Measurements from ENCODE around the gene SMYD2. TPM values are rescaled to one million over a fixed set of nuclear protein-coding genes. Genes with fewer than 3 reads are reported as not detected.

Gene SMYD2
- total RNA-seq, 8 experiments from 2014 or later: 5.9 to 102 (median 31.1) TPM

DNA sequence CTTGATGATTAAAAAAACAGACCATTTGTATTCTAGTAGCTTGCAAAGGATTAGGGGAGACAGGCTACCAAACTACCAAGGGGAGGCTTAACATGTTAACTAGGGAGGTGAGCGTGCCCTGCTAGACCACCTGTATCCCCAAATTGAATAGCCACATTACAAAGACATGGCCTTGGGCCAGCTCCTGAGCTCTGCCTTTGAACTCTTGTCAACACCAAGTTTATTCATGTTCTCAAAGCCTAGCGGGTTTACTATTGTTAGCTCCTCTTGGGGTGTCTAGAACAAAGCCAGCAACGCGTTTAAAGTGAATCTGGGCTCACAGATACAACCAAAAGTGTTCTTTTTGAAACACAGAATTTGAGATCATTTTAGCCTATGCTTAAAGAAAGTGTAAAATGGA, 36.3 kb downstream of the SMYD2 start:
- WGBS, 10 experiments: 0 to 100% (median 37%) methylated on average over 1 to 4 of the region's 4 CpGs; no CpG with 5 or more reads in 2 of the 10 experiments
- H3K4me3 ChIP-seq: no peak overlapping the region
- in situ Hi-C loops (cut with MboI; ENCODE audit: low pct_unique_long_range_greater_than_20kb in 2 of 9, low sequenced_read_pairs in 9 of 9, unreplicated experiment in 9 of 9): loop anchor here in 1 of 9 experiments (10.0 kb wide), 1 partner anchor 52 kb away; no protein-coding TSS in a partner anchor
- no peak for ATAC-seq (replicated peaks in 6 of 8)
- H3K4me1 ChIP-seq (replicated peaks in 1 of 2): peaks cover 13 to 37% of the 10 kb centered on the region in 2 donors
- no peak overlapping the region for H3K27ac ChIP-seq

GRCh38 chr1:214317734-214318133, 36.8 kb downstream of the SMYD2 start:
- Histone ChIP-seq H3K4me3 (no peak overlapping the region), H3K4me1 (replicated peaks in 1 of 2) (peaks cover 12 to 34% of the 10 kb centered on the region in 2 donors), H3K27ac (no peak overlapping the region)
- ATAC-seq (replicated peaks in 6 of 8): no peak
- WGBS, 10 experiments: 59 to 100% (median 82%) methylated on average over 1 to 5 of the region's 5 CpGs
- in situ Hi-C loops (cut with MboI; ENCODE audit: low pct_unique_long_range_greater_than_20kb in 2 of 9, low sequenced_read_pairs in 9 of 9, unreplicated experiment in 9 of 9): loop anchor here in 1 of 9 experiments (10.0 kb wide), 1 partner anchor 53 kb away; no protein-coding TSS in a partner anchor

- H3K4me3 ChIP-seq: no peak overlapping the region
- no peak overlapping the region for H3K27ac ChIP-seq
- H3K4me1 ChIP-seq (replicated peaks in 1 of 2): peaks cover 12 to 29% of the 10 kb centered on the region in 2 donors
- in situ Hi-C loops (cut with MboI; ENCODE audit: low pct_unique_long_range_greater_than_20kb in 2 of 9, low sequenced_read_pairs in 9 of 9, unreplicated experiment in 9 of 9): loop anchor here in 1 of 9 experiments (10.0 kb wide), 1 partner anchor 54 kb away; no protein-coding TSS in a partner anchor
- WGBS, 10 experiments: 27 to 80% (median 52%) methylated on average over 1 to 6 of the region's 6 CpGs; no CpG with 5 or more reads in 1 of the 10 experiments
- ATAC-seq (replicated peaks in 6 of 8): peak in 2 of 8 experiments; percentile 49 to 53
These were observed 37.4 kb downstream of the SMYD2 start for GRCh38 chr1:214318356-214318755.

DNA sequence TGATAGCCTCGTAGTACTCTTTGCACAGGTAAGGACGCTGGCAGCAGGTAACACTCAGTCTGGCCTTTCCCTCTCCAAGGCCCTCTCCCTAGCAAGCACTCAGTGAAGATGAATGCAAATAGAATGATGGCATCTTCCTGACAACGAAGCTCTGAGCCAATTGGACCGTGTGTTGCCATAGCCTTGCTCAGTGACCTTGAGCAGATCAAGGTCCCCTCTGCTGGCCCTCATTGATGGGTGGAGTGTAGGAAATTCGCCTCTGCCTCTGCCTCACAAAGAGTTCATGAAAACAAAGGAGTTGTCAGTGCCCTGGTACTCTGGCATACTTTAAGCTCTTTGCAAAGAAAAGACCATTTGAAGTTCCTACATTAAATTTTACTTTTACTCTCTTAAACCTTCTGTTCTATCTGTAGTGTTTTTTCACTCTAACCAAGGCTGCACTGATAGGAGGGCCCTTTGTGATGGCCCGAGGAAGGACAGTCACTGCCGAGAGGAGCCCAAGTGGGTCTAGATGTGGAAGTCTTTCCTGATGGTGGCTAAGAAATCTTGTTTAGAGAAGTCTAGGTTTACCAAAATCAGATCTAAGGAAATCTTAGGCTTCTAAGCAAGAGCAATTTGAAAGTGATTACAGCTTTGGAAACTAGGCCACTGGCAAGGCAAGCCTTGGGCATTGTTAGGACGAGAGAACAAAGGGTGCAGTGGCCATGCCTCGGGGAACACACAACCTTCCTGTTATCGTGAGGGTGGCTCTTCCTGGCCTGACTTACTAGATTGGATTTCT, 38.2 kb downstream of the SMYD2 start:
- Histone ChIP-seq H3K27ac (no peak overlapping the region), H3K4me1 (replicated peaks in 1 of 2) (peaks cover 10 to 25% of the 10 kb centered on the region in 2 donors), H3K4me3 (no peak overlapping the region)
- peak in 4 of 8 experiments; percentile 28 to 94 (median 84) for ATAC-seq (replicated peaks in 6 of 8)
- WGBS, 10 experiments: 20 to 100% (median 86%) methylated on average over 1 to 8 of the region's 10 CpGs; no CpG with 5 or more reads in 1 of the 10 experiments
- in situ Hi-C loops (cut with MboI; ENCODE audit: low pct_unique_long_range_greater_than_20kb in 2 of 9, low sequenced_read_pairs in 9 of 9, unreplicated experiment in 9 of 9): loop anchor here in 1 of 9 experiments (10.0 kb wide), 1 partner anchor 54 kb away; no protein-coding TSS in a partner anchor

GRCh38 chr1:214319938-214320337, 39.0 kb downstream of the SMYD2 start:
- Histone ChIP-seq H3K27ac (no peak overlapping the region), H3K4me3 (no peak overlapping the region), H3K4me1 (replicated peaks in 1 of 2) (peaks cover 6 to 25% of the 10 kb centered on the region in 2 donors)
- WGBS, 10 experiments: 75 to 95% (median 91%) methylated on average over 4 to 5 of the region's 5 CpGs
- no peak for ATAC-seq (replicated peaks in 6 of 8)
- in situ Hi-C loops (cut with MboI; ENCODE audit: low pct_unique_long_range_greater_than_20kb in 2 of 9, low sequenced_read_pairs in 9 of 9, unreplicated experiment in 9 of 9): loop anchor here in 2 of 9 experiments (10.0 kb wide), 2 partner anchors 55 to 105 kb away; no protein-coding TSS in a partner anchor

DNA sequence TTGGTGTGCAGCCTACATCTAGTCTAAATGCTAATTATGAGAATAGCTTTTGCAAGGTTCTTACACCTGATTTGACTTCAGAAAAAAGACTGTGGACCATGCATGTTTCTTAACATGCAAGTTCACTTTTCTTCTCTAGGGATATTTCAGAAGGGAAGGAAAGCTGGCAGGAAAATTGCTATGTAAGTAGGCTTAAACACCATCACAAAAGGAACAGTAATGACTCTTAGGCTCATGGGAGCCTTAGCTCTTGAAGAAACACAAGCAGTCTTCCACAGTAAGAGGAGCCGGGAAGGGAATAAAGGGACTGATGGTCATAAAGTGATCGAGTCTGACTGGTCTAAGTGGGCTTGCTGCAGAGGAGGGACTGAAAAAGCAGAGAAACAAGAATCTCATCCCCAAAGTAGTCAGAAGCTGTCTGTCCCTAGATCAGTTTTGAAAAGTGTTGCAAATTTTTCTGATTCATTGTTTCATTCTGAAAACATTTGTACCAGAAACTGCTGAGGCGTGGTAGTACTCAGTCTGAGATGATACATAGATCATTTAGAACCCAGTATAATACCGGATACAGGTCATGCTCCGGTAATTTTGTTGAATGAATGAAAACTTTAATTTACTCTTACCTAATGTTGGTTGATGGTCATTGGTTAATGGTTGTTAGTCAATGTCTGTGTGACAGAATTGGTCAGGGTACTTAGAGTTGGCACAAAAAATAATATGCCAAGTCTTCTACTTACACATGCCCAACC, 40.9 kb downstream of the SMYD2 start:
- Histone ChIP-seq H3K27ac (no peak overlapping the region), H3K4me1 (replicated peaks in 1 of 2) (peaks cover 6 to 25% of the 10 kb centered on the region in 2 donors), H3K4me3 (no peak overlapping the region)
- in situ Hi-C loops (cut with MboI; ENCODE audit: low pct_unique_long_range_greater_than_20kb in 2 of 9, low sequenced_read_pairs in 9 of 9, unreplicated experiment in 9 of 9): loop anchor here in 2 of 9 experiments (10.0 kb wide), 1 partner anchor 107 kb away; no protein-coding TSS in a partner anchor
- WGBS, 10 experiments: 48 to 100% (median 73%) methylated on average over 1 to 5 of the region's 5 CpGs; no CpG with 5 or more reads in 1 of the 10 experiments
- no peak for ATAC-seq (replicated peaks in 6 of 8)

DNA sequence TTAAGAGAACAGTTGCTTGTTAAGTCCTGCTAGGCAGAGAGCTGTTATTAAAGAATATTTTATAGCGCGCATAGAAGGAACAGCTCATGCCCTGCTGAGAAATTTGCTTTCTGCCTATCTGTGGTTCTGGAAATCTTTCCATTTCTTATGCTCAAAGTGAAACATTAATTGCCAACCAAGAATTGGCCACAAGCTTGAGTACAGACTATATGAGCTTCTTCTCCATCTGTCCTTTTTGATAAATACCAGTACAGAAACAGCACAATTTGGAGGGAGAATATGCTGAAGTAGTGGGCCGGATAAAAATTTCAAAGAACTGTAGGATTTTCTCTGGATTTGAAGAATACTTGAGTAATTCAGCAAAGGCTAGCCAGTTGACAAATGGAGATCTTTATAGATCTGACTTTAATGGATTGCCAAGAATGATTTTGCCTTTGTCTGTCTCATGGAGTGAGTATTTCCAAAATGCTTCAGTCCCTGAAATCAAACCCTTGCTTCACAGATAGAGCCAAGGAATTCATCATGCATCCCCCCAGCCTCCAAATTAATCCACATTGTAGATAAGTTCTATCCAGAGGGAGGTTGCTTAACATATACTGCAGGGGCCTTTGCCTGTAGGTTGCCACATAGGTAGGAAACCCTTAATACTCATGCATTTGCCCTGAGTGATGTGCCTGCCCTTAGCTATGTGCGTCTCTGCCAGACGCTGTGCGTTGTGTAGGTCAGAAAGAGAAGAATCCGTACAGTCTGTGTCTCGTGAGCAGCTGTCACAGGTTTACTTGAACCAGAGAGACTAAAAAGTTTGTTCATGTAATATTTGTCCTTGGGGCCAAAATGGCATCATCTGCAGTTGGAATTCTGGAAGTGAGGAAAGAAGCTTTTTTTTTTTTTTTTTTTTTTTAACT, 44.2 kb downstream of the SMYD2 start:
- 67 to 100% (median 88%) methylated on average over 2 to 7 of the region's 8 CpGs for whole genome bisulfite sequencing, 10 experiments
- ATAC-seq (replicated peaks in 6 of 8): no peak
- no peak overlapping the region for H3K4me3 ChIP-seq
- in situ Hi-C loops (cut with MboI; ENCODE audit: low pct_unique_long_range_greater_than_20kb in 2 of 9, low sequenced_read_pairs in 9 of 9, unreplicated experiment in 9 of 9): loop anchor here in 6 of 9 experiments (10.0 to 25.0 kb wide), 5 partner anchors 110 to 1212 kb away; no protein-coding TSS in a partner anchor
- H3K27ac ChIP-seq: no peak overlapping the region
- peaks cover 2 to 3% of the 10 kb centered on the region in 2 donors for H3K4me1 ChIP-seq (replicated peaks in 1 of 2)

DNA sequence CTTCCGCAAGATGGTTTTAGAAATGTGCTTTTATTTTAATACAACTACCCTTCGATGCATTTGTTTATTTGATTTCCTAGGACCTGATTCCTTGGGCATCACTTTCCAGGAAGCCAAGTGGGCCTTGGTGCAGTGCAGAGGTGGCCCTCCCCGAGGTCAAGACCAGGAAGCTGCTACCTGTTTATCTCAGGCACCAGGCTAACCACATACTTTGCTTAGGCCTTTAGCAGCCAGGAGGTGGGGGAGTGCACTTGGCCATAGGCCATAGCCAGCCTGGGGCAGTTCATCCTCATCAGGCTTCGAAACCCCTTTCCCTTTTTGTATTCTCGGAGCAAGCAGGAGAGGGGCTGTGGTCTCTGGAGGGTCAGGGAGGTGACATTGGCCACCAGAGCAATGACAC, 45.4 kb downstream of the SMYD2 start:
- H3K27ac ChIP-seq: no peak overlapping the region
- no peak for ATAC-seq (replicated peaks in 6 of 8)
- peaks cover 2 to 3% of the 10 kb centered on the region in 2 donors for H3K4me1 ChIP-seq (replicated peaks in 1 of 2)
- H3K4me3 ChIP-seq: no peak overlapping the region
- WGBS, 10 experiments: 0 to 100% (median 81%) methylated on average over 1 to 5 of the region's 5 CpGs; no CpG with 5 or more reads in 1 of the 10 experiments
- in situ Hi-C loops (cut with MboI; ENCODE audit: low pct_unique_long_range_greater_than_20kb in 2 of 9, low sequenced_read_pairs in 9 of 9, unreplicated experiment in 9 of 9): loop anchor here in 6 of 9 experiments (10.0 to 25.0 kb wide), 5 partner anchors 112 to 1211 kb away; no protein-coding TSS in a partner anchor

GRCh38 chr1:214327514-214327913, 46.6 kb downstream of the SMYD2 start:
- in situ Hi-C loops (cut with MboI; ENCODE audit: low pct_unique_long_range_greater_than_20kb in 2 of 9, low sequenced_read_pairs in 9 of 9, unreplicated experiment in 9 of 9): loop anchor here in 6 of 9 experiments (10.0 to 25.0 kb wide), 5 partner anchors 113 to 1210 kb away; no protein-coding TSS in a partner anchor
- H3K4me3 ChIP-seq: no peak overlapping the region
- no peak for ATAC-seq (replicated peaks in 6 of 8)
- H3K27ac ChIP-seq: no peak overlapping the region
- H3K4me1 ChIP-seq (replicated peaks in 1 of 2): peaks cover 2 to 3% of the 10 kb centered on the region in 2 donors
- 17 to 83% (median 44%) methylated on average over 1 of the region's 1 CpG; no CpG with 5 or more reads in 6 of the 10 experiments for WGBS, 10 experiments

DNA sequence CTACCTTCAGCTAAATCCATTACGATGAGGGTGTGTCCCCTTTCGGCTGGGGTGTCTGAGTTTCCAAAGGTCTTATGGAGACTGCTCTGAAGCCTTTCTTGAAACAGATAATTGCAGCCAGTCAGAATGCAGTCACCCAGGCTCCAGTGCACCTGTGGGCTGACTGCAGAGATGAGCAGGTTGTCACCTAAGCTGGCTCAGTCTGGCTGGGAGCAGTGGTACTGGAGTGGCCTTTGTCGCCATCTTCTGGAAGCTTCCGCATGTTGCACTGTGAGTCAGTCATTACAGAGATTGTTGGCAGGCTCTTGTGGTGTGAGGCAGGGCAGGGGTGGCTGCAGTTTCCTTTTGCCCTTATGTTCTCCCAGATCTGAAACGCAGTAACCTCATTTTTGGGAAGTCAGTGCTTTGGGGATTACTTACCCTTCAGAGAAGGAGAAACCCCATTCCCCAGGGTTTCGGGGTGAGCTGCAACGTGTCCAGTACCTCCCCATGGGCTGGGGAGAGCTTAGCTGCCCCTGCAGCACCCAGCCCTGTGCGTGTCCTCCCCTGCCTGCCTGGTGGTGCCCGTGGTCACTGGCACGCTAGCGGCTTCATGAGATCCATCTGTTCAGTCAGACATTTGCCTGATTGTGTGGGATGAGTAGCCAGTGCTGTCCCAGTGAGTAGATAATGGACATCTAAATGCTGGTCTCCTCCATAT, 48.0 kb downstream of the SMYD2 start:
- WGBS, 10 experiments: 40 to 93% (median 67%) methylated on average over 1 to 7 of the region's 11 CpGs; no CpG with 5 or more reads in 3 of the 10 experiments
- no peak overlapping the region for H3K27ac ChIP-seq
- in situ Hi-C loops (cut with MboI; ENCODE audit: low pct_unique_long_range_greater_than_20kb in 2 of 9, low sequenced_read_pairs in 9 of 9, unreplicated experiment in 9 of 9): loop anchor here in 6 of 9 experiments (10.0 to 25.0 kb wide), 5 partner anchors 114 to 1208 kb away; no protein-coding TSS in a partner anchor

DNA sequence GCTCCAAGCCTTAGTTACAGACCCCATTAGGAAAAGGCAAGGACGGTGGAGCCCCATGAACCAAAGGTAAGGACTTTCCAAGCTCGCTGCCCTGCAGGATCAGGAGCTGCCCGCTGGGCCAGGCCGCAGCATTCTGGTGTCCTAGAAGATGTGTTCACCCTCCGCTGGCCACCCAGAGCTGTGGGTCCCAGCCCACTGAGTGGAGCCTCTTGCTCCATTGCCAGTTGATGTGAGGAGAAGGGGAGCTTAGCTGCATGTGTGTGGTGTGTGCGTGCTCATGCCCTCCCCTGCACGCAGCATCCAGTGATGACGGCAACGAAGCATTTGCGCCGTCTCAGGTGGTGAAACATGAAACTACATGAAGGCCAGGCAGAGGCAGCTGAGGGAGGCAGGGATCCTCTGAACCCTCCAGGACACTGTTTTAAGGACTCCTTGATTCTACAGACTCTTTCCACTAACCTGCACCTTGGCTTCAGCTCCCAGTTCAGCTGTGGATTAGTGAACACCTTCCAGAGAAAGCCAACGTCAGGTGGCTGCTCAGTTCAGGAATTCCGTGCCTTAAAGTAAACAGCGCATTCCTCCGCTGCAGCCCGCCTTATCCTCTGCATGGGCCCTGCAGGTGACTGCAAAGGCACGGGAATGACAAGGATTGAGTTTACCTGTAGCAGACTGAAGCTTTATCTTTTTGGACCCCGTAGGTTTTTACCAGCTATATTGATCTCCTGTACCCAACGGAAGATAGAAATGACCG, 48.7 kb downstream of the SMYD2 start:
- peaks cover 3% of the 10 kb centered on the region in 2 donors for H3K4me1 ChIP-seq (replicated peaks in 1 of 2)
- ATAC-seq (replicated peaks in 6 of 8): no peak
- H3K27ac ChIP-seq: no peak overlapping the region
- WGBS, 10 experiments: 60 to 100% (median 91%) methylated on average over 1 to 20 of the region's 20 CpGs
- in situ Hi-C loops (cut with MboI; ENCODE audit: low pct_unique_long_range_greater_than_20kb in 2 of 9, low sequenced_read_pairs in 9 of 9, unreplicated experiment in 9 of 9): loop anchor here in 7 of 9 experiments (10.0 to 25.0 kb wide), 6 partner anchors 115 to 1208 kb away; no protein-coding TSS in a partner anchor
- H3K4me3 ChIP-seq: no peak overlapping the region

More for the DNA sequence above, 48.0 kb downstream of the SMYD2 start:
- ATAC-seq (replicated peaks in 6 of 8): peak; percentile 89 to 100 (median 98)
- Histone ChIP-seq H3K4me3 (no peak overlapping the region), H3K4me1 (replicated peaks in 1 of 2) (peaks cover 2 to 3% of the 10 kb centered on the region in 2 donors)

All from motor neuron (in vitro differentiated cells).